ENCODE measurements around the gene WDR87.
A peak's percentile ranks its signal among the peaks of the same experiment; 100 is the strongest.

Gene WDR87

DNA sequence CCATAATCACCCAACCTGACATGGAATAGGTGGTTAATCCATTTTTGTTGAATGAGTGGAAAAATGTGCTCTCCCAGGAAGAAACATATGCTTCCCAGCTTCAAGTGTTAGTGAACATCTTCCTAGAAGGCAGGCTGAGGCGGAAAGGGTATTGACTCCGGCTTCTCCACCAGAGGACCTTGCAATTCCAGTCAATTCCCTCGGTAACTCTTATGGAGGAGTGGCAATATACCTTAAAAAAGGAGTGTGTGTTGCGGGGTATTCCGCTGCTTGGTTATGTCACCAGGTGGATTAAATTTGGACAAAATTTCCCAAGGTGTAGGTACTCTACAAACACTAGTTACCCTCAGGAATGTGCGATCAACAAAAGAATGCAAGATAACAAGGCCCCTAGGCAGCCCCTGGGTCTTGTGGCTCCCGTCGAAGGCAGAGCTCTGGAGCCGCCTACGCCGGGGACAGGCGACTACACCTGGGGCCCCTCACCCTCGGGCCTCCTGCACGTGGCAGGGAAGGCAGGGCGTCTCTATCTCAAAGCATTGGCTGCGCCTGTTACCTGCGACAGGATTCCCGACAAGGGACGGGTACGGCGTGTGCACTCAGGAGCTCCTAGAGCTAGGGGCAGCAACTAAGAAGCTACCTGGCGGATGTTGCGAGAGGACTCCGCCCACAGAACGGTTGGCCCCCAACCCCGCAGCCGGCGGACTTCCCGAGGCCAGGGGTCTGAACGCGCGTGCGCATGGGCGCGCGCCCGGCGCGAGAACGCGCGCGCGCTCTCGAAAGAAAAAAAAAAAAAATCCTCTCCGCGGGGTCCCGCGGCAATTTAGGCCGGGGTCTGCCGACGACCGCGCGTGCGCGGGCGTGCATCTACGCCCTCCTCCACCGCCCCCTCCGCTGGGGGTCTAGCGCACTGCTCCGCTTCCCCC lies at the start of gene WDR87:
TSS of gene WDR87 (minus strand) at position 649 of the 923 bp plus-strand sequence. CDS start 8,355 bp downstream, outside the sequence.
- DNase-seq (ENCODE audit: low read depth in 2 of 2), result peak in 1 of 2 donors; percentile 26

DNA sequence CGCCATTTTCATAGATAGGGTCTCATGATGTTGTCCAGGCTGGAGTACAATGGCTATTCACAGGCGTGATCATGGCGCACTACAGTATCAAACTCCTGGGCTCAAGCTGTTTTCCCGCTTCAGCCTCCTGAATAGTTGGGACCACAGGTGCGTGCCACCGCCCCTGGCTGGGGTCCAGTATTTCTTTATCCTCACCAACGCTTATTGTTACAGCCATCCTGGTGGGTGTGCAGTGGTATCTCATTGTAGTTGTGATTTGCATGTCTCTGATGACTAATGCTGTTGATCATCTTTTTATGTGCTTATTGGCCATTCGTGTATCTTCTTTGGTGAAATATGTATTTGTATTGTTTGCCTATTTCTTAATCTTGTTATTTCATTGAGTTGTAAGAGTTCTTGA lies 49.6 kb upstream of the WDR87 start:
- DNase-seq (ENCODE audit: low read depth in 2 of 2), result no peak

DNA sequence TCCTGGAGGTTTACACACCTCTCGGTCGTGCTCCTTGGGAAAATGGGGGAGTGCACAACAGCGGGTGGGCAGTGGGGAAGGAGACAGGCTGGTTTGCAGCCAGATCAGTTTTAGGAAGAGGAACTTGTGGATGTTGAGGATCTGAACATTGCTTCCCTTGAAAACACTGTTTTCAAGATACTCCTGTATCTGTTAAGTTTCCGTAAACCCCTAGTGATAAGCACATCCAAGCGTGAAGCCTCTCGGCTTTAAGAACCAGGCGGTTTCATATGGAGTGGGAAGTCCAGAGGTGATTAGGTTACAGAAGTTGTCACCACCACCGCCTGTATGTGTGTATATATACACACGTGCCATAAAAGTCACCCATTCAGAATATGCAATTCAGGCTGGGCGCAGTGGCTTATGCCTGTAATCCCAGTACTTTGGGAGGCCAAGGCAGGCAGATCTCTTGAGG lies 48.1 kb upstream of the WDR87 start:
- DNase-seq (ENCODE audit: low read depth in 2 of 2), result no peak

DNA sequence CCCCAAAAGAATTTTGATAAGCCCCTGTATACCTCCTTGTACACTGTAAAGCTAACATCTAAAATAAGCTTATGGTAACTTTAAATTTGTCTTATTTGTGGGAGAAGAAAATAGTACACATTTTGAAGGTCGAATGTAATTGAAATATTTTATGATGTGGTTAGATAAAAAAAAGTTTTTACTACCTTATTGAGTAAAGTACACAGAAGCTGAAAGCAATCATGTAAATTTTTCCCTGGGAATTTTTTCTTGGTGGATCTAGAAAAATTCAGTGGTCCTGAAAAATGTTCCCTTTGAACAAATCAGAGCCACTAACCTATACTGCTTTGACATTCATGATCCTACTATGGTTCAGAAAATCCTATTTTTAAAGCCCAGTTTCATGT lies 47.5 kb upstream of the WDR87 start:
- DNase-seq (ENCODE audit: low read depth in 2 of 2), result no peak

DNA sequence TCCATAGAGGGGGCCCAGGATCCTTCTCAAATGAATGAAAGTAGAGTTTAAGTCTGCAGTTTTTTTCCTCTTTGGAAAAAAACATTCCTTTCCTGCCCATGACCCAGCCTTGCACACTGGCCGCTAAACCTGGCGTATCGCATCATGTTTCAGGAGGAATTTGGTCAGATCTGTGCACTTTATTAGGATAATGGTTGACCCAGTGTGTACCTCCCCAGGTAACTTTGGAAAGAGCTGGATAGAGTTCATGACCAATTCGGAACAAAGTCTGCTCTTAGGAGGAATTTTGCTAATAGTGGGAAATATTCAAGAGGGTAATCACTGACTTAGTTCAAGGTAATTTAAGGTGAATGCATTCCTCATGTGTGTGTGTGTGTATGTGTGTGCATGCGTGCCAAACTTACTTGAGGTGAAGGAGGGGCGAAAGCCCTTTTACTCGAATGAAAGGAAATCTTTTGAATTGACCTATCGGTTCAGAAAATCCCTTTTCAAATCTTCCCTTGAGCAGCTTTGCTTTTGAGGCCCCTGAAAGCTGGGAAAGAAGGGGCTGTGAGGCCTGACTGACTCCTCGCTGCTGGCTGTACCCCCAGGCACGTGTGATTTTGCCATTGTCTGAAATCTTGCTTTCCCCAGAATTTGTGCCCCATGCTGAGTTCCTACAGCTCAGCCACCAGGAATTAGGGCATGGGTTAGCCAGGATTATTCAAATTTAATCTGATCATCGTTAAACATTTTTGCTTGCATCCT lies 47.0 kb upstream of the WDR87 start:
- no peak for DNase-seq (ENCODE audit: low read depth in 2 of 2)

DNA sequence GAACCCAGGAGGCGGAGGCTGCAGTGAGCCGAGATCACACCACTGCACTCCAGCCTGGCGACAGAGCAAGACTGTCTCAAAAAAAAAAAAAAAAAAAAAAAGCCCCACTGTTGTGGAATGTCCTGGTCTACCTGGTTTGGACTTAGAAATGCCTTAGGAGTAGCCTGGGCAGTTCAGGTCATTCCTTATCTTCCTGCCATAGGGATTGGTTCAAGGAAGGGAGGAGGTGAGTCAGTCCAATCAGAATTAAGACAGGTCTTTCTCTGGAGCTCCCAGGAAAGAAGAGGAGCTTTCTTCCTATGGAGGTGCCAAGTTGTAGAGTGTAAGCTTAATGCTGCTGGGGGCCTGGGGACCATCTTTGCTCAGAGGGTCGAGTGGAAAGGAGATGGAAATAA lies 45.4 kb upstream of the WDR87 start:
- DNase-seq (ENCODE audit: low read depth in 2 of 2), result no peak

DNA sequence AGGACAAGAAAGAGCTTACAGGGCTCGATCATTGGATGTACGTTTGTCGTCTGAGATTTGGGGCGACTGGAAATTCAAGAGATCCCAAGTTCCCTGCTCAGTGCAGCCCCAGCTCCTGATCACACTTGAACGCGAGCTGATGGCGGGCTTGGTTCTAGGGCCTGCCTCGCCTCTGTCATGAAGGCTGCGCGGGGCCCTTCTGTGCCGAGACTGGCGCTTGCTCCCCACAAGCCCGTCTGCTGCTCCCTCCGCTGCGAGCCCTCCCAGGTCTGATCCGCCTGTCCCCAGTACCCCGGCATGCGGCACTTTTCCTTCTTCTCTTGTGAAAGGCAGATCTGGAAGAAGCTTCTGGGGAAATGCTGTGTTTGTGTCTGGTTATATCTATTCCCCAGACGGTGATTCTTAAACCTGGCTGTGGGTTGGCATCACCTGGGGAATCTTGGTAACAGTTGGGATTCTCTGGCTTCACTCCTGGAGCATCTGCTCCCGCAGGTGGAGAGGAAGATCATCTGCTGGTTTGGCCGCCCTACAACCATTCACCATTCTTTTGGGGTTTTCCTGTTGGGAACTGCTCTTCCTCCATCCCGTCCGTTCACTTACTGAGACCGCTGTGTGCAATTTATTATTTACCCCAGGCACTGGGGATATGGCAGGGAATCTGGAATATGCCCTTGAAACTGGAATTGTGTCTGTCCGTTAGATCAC lies 44.2 kb upstream of the WDR87 start:
- no peak for DNase-seq (ENCODE audit: low read depth in 2 of 2)

DNA sequence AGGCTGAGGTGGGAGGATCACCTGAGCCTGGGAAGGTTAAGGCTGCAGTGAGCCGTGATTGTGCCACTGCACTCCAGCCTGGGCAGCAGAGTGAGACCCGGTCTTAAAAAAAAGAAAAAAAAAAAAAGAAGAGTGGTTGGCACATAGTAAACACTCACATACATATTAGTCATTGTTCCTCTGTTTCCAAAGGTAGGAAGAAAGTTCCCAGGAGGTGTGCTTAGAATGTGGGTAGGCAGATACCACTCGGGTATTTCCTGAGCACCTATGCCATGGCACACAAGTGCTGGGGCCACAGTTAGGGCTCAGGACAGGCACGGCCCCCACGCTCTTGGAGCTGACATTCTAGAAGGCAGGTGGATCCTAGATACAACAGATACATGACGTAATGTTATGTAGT lies 42.0 kb upstream of the WDR87 start:
- DNase-seq (ENCODE audit: low read depth in 2 of 2), result no peak

DNA sequence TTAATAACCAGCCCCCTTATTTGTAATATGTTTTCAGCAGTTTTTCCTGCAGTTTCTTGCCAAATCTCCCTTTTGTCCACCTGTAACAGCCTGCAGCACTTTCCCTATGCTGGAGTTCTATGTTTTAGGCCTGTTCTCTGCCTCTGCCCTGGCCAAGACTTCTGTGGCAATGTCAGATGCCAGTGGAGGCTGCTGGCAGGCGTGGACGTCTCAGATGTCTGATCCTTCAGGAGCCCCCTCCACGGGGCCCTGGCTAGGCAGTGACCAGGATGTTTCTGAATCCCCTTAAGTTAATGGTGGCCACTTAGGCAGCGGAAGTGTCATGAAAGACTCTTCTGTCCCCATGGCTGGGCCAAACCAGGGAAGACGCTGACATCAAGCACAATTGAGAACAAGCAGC lies 41.4 kb upstream of the WDR87 start:
- no peak for DNase-seq (ENCODE audit: low read depth in 2 of 2)

DNA sequence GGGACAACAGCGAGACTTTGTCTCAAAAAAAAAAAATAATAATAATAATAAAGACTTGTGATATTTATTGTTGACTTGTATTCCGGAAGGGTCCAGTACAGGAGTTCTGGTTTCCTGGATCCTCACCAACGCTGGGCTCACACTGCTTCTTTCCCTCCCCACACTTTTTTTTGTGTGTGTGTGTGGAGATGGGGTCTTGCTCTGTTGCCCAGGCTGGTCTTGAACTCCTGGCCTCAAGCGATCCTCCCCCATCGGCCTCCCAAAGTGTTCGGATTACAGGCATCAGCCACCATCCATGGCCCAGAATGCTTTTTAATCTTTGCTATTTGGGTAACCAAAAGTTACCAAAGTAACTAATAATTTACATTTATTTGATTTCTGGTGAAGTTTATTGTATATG lies 39.7 kb upstream of the WDR87 start:
- DNase-seq (ENCODE audit: low read depth in 2 of 2), result no peak

DNA sequence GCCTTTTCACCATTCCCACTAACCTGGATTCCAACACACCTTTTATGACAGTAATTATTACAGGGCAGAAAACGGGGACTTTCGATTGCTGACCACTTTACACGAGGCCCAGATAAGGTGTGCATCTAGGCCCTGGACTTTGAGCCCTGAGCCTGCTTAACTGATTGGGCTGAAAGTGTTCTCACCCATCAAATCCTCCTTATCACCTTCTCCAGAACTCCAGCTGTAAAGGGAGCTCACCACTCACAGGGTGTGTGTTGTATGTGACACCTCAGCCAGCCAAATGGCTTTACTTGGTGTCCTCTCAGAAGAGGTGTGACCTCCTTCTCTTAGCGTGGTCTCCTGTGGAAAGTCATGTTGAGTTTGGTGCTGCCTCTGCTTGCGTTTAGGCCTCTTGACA lies 37.1 kb upstream of the WDR87 start:
- no peak for DNase-seq (ENCODE audit: low read depth in 2 of 2)

DNA sequence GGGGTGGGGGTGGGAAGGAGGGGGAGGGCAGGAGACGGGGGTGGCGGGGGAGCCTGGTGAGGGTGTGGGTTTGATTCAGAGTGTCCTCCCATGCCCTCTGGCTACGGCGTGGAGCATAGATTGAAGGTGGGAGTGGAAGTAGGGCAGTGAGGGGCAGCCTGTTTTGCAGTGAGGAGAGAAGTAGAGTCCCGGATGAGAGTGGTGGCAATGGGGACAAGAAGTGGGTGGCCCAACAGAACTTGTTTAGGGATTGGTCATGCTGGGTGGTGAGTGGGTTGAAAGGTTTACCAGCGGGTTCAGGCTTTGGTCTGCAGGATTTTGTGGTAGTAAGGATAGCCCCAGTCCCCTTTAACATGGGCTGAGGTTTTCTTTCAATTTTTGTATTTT lies 36.1 kb upstream of the WDR87 start:
- no peak for DNase-seq (ENCODE audit: low read depth in 2 of 2)

DNA sequence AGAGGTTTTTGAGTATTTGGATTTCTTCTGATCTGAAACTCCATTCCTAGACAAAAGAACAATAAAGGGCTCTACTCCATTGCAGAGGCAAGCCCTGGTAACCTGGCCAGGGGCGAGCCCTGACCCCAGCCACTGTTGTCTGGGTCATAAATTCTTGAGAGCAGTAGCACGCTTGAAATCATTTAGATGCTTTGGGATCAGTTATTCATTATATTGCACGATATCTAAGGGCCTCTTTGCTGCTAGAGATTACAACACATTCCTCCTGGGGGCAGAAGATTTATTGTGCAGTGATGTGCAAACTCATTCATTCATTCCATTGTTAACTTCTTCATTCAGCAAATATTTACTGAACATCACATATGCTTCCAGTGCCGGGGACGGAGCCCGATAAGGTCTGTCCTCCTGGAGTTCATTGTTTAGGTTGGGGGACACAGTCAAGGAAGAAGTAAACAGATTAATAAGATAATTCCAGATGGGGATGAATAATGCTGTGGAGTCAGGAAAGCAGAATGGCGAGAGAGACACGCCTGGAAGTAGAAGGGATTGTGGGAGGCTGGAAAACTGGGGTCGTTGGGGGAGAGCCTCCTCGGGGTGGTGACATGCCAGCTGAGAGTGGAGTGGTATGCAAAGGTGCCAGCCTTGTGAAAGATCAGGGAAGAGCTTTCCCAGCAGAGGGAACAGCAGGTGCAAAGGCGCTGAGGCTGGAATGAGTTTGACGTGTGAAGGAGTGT lies 35.6 kb upstream of the WDR87 start:
- DNase-seq (ENCODE audit: low read depth in 2 of 2), result no peak

DNA sequence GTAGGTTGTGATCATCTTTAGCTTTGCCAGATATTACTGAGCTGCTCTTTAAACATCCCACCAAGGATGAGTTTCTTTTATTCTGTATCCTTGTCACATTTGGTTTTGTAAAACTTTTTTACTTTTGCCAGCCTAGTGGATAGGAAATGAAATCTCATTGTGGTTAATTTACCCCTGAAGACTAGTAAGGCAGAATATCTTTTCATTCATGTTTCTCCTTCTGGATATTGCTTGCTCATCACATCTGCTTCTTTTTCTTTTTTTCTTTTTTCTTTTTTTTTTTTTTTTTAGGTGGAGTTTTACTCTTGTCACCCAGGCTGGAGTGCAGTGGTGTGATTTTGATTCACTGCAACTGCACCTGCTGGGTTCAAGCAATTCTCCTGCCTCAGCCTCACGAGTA lies 32.0 kb upstream of the WDR87 start:
- no peak for DNase-seq (ENCODE audit: low read depth in 2 of 2)

DNA sequence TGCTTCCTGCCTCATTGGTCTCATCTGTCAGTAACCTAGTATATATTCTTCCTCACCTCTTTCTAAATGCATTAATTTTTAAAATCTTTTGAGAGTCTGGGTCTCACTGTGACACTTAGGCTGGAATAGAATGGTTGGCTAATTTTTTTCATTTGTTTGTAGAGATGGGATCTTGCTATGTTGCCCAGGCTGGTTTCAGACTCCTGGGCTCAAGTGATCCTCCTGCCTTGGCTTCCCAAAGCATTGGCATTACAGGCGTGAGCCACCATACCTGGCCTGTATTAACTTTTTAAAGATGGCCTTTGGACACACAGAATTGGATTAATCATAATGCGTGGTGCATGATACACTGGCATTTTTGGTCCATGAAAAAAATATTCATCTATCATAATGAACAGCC lies 30.5 kb upstream of the WDR87 start:
- DNase-seq (ENCODE audit: low read depth in 2 of 2), result no peak

DNA sequence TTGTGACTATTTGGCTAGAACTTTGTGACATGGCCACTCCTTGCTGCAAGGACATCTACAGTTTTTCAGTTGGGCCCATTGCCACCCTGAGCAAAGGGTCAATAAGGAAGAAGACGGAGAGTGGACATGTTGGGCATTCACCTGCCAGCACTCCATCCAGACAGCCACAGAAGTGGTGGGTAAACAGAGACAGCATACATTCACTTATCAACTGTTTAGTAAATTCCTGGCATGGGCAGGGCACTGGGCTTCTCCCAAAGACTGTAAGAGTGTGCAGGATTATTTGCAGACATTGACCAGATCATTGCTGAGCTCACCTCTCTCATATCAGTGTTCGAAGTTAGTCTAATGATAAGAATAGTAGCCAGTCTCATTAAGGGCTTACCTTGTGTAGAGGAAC lies 29.8 kb upstream of the WDR87 start:
- DNase-seq (ENCODE audit: low read depth in 2 of 2), result no peak

DNA sequence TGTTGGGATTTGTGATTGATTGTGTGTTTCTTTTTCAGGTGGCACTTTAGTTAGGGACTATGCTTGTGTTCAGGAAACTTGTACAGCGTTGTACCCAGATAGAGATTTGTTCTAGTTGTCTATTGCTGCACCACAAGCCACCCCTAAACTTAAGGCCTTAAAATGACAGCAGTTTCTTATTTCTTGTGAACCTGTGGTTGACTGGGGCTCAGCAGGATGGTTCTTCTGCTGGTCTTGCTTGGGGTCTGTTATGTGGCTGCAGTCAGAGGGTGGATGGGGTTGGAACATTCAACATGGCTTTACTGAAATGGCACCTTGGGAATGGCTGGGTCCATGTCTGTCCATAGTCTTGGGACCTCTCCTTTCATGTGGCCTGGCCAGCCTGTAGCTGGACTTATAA lies 28.9 kb upstream of the WDR87 start:
- no peak for DNase-seq (ENCODE audit: low read depth in 2 of 2)

DNA sequence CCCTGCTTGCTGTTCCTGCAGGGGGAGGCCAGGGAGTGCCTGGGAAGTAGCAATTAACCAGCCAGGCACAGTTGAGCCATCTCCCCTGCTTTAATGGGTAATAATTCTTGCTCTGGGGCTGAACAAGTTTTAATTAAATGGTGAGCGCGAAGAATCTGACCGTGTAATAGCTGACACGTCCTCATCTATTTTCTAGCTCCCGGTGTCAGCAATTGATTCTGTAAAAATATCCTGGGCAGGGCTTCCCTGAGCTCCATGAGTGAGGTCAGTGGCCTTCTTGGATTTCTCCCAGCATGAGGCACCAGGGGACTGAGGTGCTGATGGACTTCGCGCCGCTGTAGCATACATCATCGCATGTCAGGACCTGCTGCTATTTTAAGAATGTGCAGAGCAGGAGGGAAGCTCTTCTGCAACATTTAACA lies 27.6 kb upstream of the WDR87 start:
- DNase-seq (ENCODE audit: low read depth in 2 of 2), result no peak

DNA sequence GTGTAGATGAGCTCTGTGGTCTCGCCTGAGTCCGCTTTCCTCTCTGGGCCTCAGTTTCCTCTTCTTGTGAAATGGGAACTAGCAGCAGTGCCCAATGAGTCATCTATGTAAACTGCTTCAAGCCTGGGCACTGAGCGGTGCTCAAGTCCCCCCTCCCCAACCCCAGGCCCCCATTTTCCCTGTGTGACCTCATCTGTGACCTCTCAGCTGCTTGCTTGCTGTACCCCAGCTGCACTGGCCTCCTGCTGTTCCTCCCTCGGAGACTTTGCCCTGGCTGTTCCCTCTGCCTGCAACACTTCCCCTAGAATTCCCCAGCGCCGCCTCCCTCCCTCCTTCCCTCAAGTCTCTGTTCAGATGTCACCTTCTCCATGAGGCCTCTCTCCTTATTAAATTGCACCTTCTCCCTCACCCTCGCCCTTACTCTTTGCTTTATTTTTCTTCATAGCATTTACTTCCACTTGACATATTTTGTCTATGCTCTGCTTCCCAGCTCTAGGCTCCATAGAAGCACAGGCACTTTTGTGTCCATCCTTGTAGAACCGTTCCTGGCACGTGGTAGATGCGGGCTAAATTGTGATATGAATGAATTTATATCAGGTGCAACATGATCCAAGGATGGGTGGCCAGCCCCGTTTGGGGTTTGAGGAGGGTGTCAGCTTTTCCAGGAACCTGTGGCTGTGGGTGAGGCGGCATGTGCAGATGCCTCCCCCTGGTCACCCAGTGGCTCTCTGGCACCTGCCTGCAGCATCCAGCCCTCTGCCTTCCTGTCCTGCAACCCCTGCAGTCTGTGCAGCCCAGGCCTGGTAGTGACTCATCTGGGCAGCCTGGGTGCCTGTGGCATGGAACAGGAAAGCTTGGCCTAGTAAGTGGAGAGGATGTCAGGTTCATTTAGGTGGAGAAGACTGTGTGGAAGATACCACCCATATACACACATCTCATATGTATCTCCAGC lies 26.9 kb upstream of the WDR87 start:
- no peak for DNase-seq (ENCODE audit: low read depth in 2 of 2)

DNA sequence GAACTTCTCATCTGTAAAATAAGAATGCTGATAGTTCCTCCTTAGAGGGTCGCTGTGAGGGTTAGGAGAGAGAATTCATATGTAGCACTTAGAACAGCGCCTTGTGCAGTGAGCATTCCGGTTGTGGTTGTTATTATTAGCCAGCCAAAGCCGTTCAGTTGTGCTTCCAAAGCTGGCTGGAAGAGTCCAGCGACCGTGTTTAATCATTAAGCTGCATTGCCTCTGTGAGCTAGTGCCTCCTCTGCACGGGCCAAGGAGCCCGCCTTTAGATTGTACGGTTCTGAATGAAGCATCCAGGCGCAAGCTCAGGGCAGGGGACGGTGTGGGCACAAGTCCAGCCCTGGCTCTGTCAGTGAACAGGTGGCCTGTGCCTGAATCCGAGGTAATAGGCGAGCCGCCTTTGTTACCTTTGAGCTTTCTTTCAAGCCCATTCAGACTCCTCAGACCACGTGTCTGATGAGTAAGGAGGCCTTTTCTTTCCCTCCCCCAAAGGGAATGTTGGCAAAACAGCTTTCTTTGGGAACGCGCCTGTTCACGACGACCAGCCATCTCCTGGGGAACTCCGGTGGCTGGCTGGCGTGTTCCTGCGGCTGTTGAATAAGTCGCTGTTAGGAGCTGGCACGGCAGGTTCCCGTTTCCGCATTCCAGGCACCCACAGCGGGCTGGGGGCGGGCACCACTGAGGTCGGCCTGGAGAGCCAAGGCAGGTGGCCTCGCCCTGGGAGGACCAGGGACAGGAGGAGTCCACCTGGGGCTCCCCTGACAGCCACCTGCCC lies 25.7 kb upstream of the WDR87 start:
- no peak for DNase-seq (ENCODE audit: low read depth in 2 of 2)

All from stimulated activated CD8-positive, alpha-beta memory T cell treated with anti-CD3 and anti-CD28 coated beads, Interleukin-7, amount 100 ng/mL, for 4 hours (primary cell).